Endothelial cell of umbilical vein (primary cell): ENCODE measurements around the gene PKDREJ. TPM values are rescaled to one million over a fixed set of nuclear protein-coding genes. Genes with fewer than 3 reads are reported as not detected.

Experiments
- BruUV-seq: library from RNA; stranded (reverse); fragments of 400-500 nt; replicated peaks from 2 replicates; lab custom pipeline; 2021; lab: Mats Ljungman, UMichigan
- CTCF ChIA-PET: fragments of 300-600, 350-600 bp; sonication (Branson Sonifier 250); formaldehyde crosslinking; loops from one replicate; lab custom pipeline; 2021; ENCODE audit warnings: antibody characterized with exemption, inconsistent platforms; lab: Charles Lee
- POLR2A ChIA-PET: fragments of 300-600, 350-600 bp; sonication (Branson Sonifier 250); formaldehyde crosslinking; loops from one replicate; lab custom pipeline; 2021; ENCODE audit warnings: antibody characterized with exemption, inconsistent platforms; lab: Charles Lee
- DNase-seq: peaks from one replicate; pipeline ENCODE4 v3.0.0-alpha.2; 2011; ENCODE audit warnings: low read depth, low spot score
- FAIRE-seq: peaks from 2 replicates; lab custom pipeline; 2011; peaks lifted over from hg19 to GRCh38; lab: Jason Lieb, UNC
- H2AFZ ChIP-seq: 2 replicates; pipeline ENCODE4 v1.6.0; 2012; ENCODE audit warnings: low read depth, low read length, control low read depth, inconsistent platforms
- H3K27ac ChIP-seq: 2 replicates; pipeline ENCODE4 v1.5.1; 2011; ENCODE audit warnings: low read depth, mild to moderate bottlenecking, control low read depth, low read length, moderate library complexity; ENCODE audit not compliant: insufficient read depth
- H3K27me3 ChIP-seq, 2 experiments: 2 replicates each; pipeline versions ENCODE4 v1.6.0 to v1.6.1; 2011; ENCODE audit warnings: low read length in 2 of 2, mixed read lengths in 1 of 2; ENCODE audit not compliant: control insufficient read depth in 2 of 2, insufficient read depth in 2 of 2
- H3K36me3 ChIP-seq, 2 experiments: 2 replicates in 1 of 2; 3 replicates in 1 of 2; pipeline ENCODE4 v1.5.1; 2011; ENCODE audit warnings: low read length in 2 of 2, mild to moderate bottlenecking in 1 of 2, moderate library complexity in 1 of 2; ENCODE audit not compliant: control insufficient read depth in 2 of 2, insufficient read depth in 2 of 2; ENCODE audit errors: extremely low read depth in 1 of 2
- H3K4me1 ChIP-seq: 3 replicates; pipeline ENCODE4 v1.5.1; 2011; ENCODE audit warnings: mild to moderate bottlenecking, low read length; ENCODE audit not compliant: control insufficient read depth, insufficient read depth; ENCODE audit errors: extremely low read depth
- H3K4me2 ChIP-seq: 2 replicates; pipeline ENCODE4 v1.6.1; 2011; ENCODE audit warnings: low read length, control low read depth, mixed read lengths; ENCODE audit not compliant: insufficient read depth
- H3K4me3 ChIP-seq, 3 experiments: fragments of 200-600 bp in 1 of 3; sonication (generic), shearing (Covaris generic) in 1 of 3; replicated peaks in 1 of 3; 2 replicates each; pipeline ENCODE4 v1.5.1; 2011 to 2016; ENCODE audit warnings: control low read depth in 3 of 3, low read length in 3 of 3, mild to moderate bottlenecking in 2 of 3, inconsistent platforms in 1 of 3, low read depth in 1 of 3, moderate library complexity in 1 of 3; ENCODE audit not compliant: insufficient read depth in 1 of 3
- H3K79me2 ChIP-seq: 2 replicates; pipeline ENCODE4 v1.6.0; 2012; ENCODE audit warnings: low read length, inconsistent platforms; ENCODE audit not compliant: control insufficient read depth, insufficient read depth
- H3K9ac ChIP-seq: replicated peaks from 2 replicates; pipeline ENCODE3; 2011; ENCODE audit warnings: low read length, control low read depth; ENCODE audit not compliant: insufficient read depth; ENCODE audit errors: extremely low read depth
- H3K9me1 ChIP-seq: replicated peaks from 3 replicates; pipeline ENCODE4 v1.6.0; 2011; ENCODE audit warnings: mild to moderate bottlenecking, low read length; ENCODE audit not compliant: control insufficient read depth, insufficient read depth; ENCODE audit errors: extremely low read depth
- H3K9me3 ChIP-seq: replicated peaks from 2 replicates; pipeline ENCODE4 v1.5.1; 2012; ENCODE audit warnings: low read length, inconsistent platforms; ENCODE audit not compliant: control insufficient read depth, insufficient read depth
- H4K20me1 ChIP-seq: replicated peaks from 2 replicates; pipeline ENCODE3; 2011; ENCODE audit warnings: mild to moderate bottlenecking, low read length; ENCODE audit not compliant: control insufficient read depth, insufficient read depth; ENCODE audit errors: extremely low read depth
- FOS ChIP-seq: IDR thresholded peaks from 2 replicates; pipeline ENCODE4 v1.6.1; 2011; ENCODE audit warnings: mild to moderate bottlenecking, low read length, moderate library complexity, borderline replicate concordance; ENCODE audit not compliant: insufficient read depth
- POLR2A ChIP-seq: IDR thresholded peaks from 2 replicates; pipeline ENCODE4 v1.6.1; 2012; ENCODE audit warnings: low read depth, mild to moderate bottlenecking, control low read depth, low read length
- POLR2AphosphoS5 ChIP-seq: IDR thresholded peaks from 2 replicates; pipeline ENCODE4 v1.6.1; 2012; ENCODE audit warnings: low read depth, mild to moderate bottlenecking, control low read depth, low read length, moderate library complexity; ENCODE audit not compliant: insufficient read depth
- dilution Hi-C: fragments of 300-500 bp; cut with MboI; formaldehyde crosslinking; loops from one replicate; pipeline ENCODE4 v1.15.0; 2019; ENCODE audit warnings: low sequenced_read_pairs; ENCODE audit not compliant: extremely low pct_ligation_motif_present
- intact Hi-C: fragments of 100-400 bp; cut with micrococcal nuclease; formaldehyde crosslinking; loops from one replicate; pipeline ENCODE4 v1.10.0; 2022
- polyA plus RNA-seq, 4 experiments: library from polyadenylated mRNA; depleted of rRNA in 3 of 4; stranded (reverse) in 3 of 4; unstranded in 1 of 4; fragments of >200 nt; gene quantifications; 2 replicates each; pipeline versions ENCODE4 v1.2.1 to v1.2.3, GENCODE V29; 2011 to 2012; ENCODE audit warnings: missing spikeins in 1 of 4
- total RNA-seq: library from RNA; stranded (reverse); gene quantifications from 2 replicates; pipeline ENCODE4 v1.2.3, GENCODE V29; 2021
- TF ChIP-seq, protein P1 (sequence below), 2 donors: IDR thresholded peaks; 1 replicate in 1 of 2; 2 replicates in 1 of 2; pipeline ENCODE4 v1.5.1; 2011; ENCODE audit warnings: low read length in 2 of 2, mild to moderate bottlenecking in 2 of 2, moderate library complexity in 2 of 2, control low read depth in 1 of 2, inconsistent platforms in 1 of 2, low read depth in 1 of 2; ENCODE audit not compliant: insufficient read depth in 1 of 2; ENCODE audit errors: extremely low read depth in 1 of 2

Gene PKDREJ
- total and polyA plus RNA-seq, 2 donors (not counting 3 experiments of a cell fraction or from before 2014, with no cell fraction given): not detected

DNA sequence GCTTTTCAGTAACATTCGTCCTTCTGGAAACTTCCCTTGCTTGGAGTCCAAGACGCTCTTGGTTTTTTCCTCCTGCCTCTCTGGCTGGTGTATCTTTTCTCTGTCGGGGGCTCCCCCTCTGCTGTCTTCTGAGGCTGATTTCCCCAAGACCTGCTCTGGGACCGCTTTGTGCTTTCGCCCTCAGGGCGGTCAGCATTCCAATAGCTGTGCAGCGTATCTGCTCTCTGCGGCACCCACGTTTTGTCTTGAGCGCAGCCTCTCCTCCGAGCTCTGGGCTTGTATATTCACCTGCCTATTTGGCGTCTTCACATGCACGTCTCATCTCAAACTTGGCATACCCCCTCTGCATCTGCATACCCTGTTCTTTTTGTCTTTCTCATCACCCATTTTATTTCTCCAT, 36.0 kb upstream of the PKDREJ start:
- no TSS peak for BruUV-seq
- Histone ChIP-seq H3K9ac (no peak overlapping the region), H3K79me2 (peaks cover 65% of the 10 kb centered on the region), H3K27me3 (no peaks in the 10 kb centered on the region), H3K27ac (no peak overlapping the region), H3K4me3 (no peak overlapping the region), H3K36me3 (peaks cover 0 to 16% of the 10 kb centered on the region in 2 experiments), H4K20me1 (no peaks in the 10 kb centered on the region), H2AFZ (no peak overlapping the region), H3K4me2 (no peak overlapping the region), H3K9me3 (no peaks in the 10 kb centered on the region), H3K9me1 (no peaks in the 10 kb centered on the region), H3K4me1 (peaks cover 26% of the 10 kb centered on the region)
- POLR2A ChIA-PET: no interaction called here
- intact Hi-C loops (loop anchor here (5.0 kb wide), 2 partner anchors 47 to 302 kb away; partner anchors contain the start of gene CDPF1), dilution Hi-C loops (no loop called here)
- no peak for FAIRE-seq
- no peak for DNase-seq
- CTCF ChIA-PET: interaction anchor here (0.9 kb wide), 1 partner anchor 16 kb away, joined by 3 read pairs; no protein-coding TSS in a partner anchor
- TF ChIP-seq, protein P1, sequence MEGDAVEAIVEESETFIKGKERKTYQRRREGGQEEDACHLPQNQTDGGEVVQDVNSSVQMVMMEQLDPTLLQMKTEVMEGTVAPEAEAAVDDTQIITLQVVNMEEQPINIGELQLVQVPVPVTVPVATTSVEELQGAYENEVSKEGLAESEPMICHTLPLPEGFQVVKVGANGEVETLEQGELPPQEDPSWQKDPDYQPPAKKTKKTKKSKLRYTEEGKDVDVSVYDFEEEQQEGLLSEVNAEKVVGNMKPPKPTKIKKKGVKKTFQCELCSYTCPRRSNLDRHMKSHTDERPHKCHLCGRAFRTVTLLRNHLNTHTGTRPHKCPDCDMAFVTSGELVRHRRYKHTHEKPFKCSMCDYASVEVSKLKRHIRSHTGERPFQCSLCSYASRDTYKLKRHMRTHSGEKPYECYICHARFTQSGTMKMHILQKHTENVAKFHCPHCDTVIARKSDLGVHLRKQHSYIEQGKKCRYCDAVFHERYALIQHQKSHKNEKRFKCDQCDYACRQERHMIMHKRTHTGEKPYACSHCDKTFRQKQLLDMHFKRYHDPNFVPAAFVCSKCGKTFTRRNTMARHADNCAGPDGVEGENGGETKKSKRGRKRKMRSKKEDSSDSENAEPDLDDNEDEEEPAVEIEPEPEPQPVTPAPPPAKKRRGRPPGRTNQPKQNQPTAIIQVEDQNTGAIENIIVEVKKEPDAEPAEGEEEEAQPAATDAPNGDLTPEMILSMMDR (IDR thresholded peaks at IDR 0.05; ENCODE audit: extremely low read depth in 1 of 2, insufficient read depth in 1 of 2, low read depth in 1 of 2, low read length in 2 of 2): no peak
- no peak for TF ChIP-seq FOS

DNA sequence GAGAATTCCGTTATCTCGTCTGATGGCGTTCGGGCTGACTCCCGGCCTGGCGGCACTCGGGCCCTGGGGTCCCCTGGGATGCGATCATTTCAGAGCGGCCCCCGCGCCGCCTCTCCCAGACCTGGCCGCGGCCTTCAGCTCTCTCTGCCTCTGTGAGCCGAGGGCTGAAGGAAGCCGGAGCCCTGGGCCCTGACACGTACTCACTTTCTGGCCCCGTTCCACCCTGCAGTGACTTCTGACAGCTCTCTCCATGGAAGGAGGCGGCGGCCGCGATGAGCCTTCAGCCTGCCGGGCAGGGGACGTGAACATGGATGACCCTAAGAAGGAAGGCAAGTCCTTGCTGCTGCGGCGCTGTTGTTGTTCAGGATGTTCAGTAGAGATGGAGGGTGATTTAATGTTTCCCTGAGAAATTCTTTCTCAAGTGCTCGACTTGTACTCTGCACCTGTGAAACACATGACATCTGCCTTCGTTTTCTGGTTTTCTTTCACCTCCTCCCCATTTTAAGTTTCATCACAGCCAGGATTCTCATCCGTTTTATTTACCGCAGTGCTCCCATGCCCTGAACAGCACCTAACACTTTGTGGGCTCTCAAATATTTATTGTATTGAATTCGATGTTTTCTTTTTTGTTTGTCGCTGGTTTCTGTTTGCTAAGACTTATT, 34.1 kb upstream of the PKDREJ start:
- FAIRE-seq: peak; percentile 64
- BruUV-seq: TSS peak; percentile 38
- Histone ChIP-seq H3K9me3 (no peaks in the 10 kb centered on the region), H3K4me3 (peak overlapping the region; percentile 42 to 75 (median 73)), H3K9me1 (no peaks in the 10 kb centered on the region), H3K27ac (peak overlapping the region; percentile 65), H4K20me1 (no peaks in the 10 kb centered on the region), H3K4me2 (peak overlapping the region; percentile 46), H3K36me3 (peaks cover 6 to 16% of the 10 kb centered on the region in 2 experiments), H3K4me1 (peaks cover 14% of the 10 kb centered on the region), H3K27me3 (no peaks in the 10 kb centered on the region), H3K79me2 (peaks cover 48% of the 10 kb centered on the region), H3K9ac (peak overlapping the region; percentile 54), H2AFZ (peak overlapping the region; percentile 47)
- dilution Hi-C loops: no loop called here
- TF ChIP-seq POLR2A: no peak
- TF ChIP-seq POLR2AphosphoS5: no peak
- TF ChIP-seq FOS: no peak
- intact Hi-C loops: loop anchor here (1.0 to 5.0 kb wide), 4 partner anchors 30 to 300 kb away; partner anchors contain the start of genes CDPF1 and TRMU
- CTCF ChIA-PET: interaction anchor here (1.0 to 3.0 kb wide), 4 partner anchors 47 to 177 kb away, joined by 3 to 12 read pairs (median 4); partner anchors contain the start of gene CDPF1
- POLR2A ChIA-PET: no interaction called here
- DNase-seq: peak; percentile 46
